A673 (cell line): ENCODE data around the gene CDK5RAP1. TPM values are rescaled to one million over a fixed set of nuclear protein-coding genes. Genes with fewer than 3 reads are reported as not detected.

ENCODE experiments used
- BruUV-seq: library from RNA; stranded (reverse); fragments of 400-500 nt; replicated peaks from 2 replicates; lab custom pipeline; 2021; lab: Mats Ljungman, UMichigan
- CTCF ChIA-PET: fragments of 300-600 bp; sonication (Branson Sonifier 250); formaldehyde crosslinking; loops from one replicate; lab custom pipeline; 2022; ENCODE audit warnings: antibody characterized with exemption; lab: Charles Lee
- POLR2A ChIA-PET: fragments of 300-600 bp; sonication (Branson Sonifier 250); formaldehyde crosslinking; loops from one replicate; lab custom pipeline; 2022; ENCODE audit warnings: antibody characterized with exemption; ENCODE audit not compliant: low non-redundant PET; lab: Charles Lee
- DNase-seq: peaks from one replicate; pipeline ENCODE4 v3.0.0-alpha.2; 2015; ENCODE audit warnings: low spot score
- H3K27ac ChIP-seq: fragments of 200-600 bp; sonication (generic); 2 replicates; pipeline ENCODE4 v1.5.1; 2016; ENCODE audit warnings: mixed run types, low read depth, mild to moderate bottlenecking, mixed read lengths, antibody characterized with exemption, low read length; ENCODE audit not compliant: poor library complexity, severe bottlenecking
- H3K27me3 ChIP-seq: fragments of 200-600 bp; sonication (generic); replicated peaks from 2 replicates; pipeline ENCODE4 v1.6.1; 2017; ENCODE audit warnings: mixed run types, low read depth, mild to moderate bottlenecking, mixed read lengths, antibody characterized with exemption, low read length; ENCODE audit not compliant: insufficient read depth, poor library complexity
- H3K36me3 ChIP-seq: fragments of 200-600 bp; sonication (generic); 2 replicates; pipeline ENCODE4 v1.6.1; 2016; ENCODE audit warnings: mixed run types, mild to moderate bottlenecking, mixed read lengths, antibody characterized with exemption, low read length; ENCODE audit not compliant: insufficient read depth, poor library complexity, severe bottlenecking
- H3K4me1 ChIP-seq: fragments of 200-600 bp; sonication (generic); 2 replicates; pipeline ENCODE4 v1.6.1; 2017; ENCODE audit warnings: mixed run types, mild to moderate bottlenecking, mixed read lengths, antibody characterized with exemption, low read length; ENCODE audit not compliant: insufficient read depth, poor library complexity, severe bottlenecking
- H3K4me3 ChIP-seq: fragments of 200-600 bp; sonication (generic); 2 replicates; pipeline ENCODE4 v1.5.1; 2016; ENCODE audit warnings: low read depth, mixed run types, mild to moderate bottlenecking, mixed read lengths, low read length; ENCODE audit not compliant: poor library complexity, severe bottlenecking
- H3K9me3 ChIP-seq: fragments of 200-600 bp; sonication (generic); 2 replicates; pipeline ENCODE4 v1.6.1; 2016; ENCODE audit warnings: mixed run types, low read depth, mild to moderate bottlenecking, mixed read lengths, antibody characterized with exemption, low read length; ENCODE audit not compliant: poor library complexity, severe bottlenecking
- CTCF ChIP-seq: fragments of 300-800, 200-600 bp; sonication (generic); conservative IDR thresholded peaks from 2 replicates; pipeline ENCODE4 v1.5.1; 2017; ENCODE audit warnings: low read depth, mild to moderate bottlenecking, antibody characterized with exemption, low read length, moderate library complexity, mixed read lengths
- EZH2 ChIP-seq: fragments of 200-600 bp; sonication (generic); IDR thresholded peaks from 2 replicates; pipeline ENCODE4 v1.6.1; 2017; ENCODE audit warnings: borderline replicate concordance, low read depth, mild to moderate bottlenecking, mixed read lengths, antibody characterized with exemption, low read length; ENCODE audit not compliant: poor library complexity, severe bottlenecking
- intact Hi-C: fragments of 100-400 bp; cut with micrococcal nuclease; formaldehyde crosslinking; loops from one replicate; pipeline ENCODE4 v1.10.0; 2022; ENCODE audit not compliant: unreplicated experiment
- total RNA-seq: library from RNA; stranded (reverse); gene quantifications from 2 replicates; pipeline ENCODE4 v1.2.3, GENCODE V29; 2021

The CDK5RAP1 gene
- total RNA-seq, 1 experiment from 2014 or later = 52.7 TPM

GRCh38 chr20:33408313-33408712 is 7.0 kb upstream of the CDK5RAP1 start:
- intact Hi-C loops = no loop called here
- Histone ChIP-seq H3K9me3 (no peaks in the 10 kb centered on the region), H3K27me3 (no peaks in the 10 kb centered on the region), H3K27ac (no peak overlapping the region), H3K36me3 (no peaks in the 10 kb centered on the region), H3K4me1 (no peaks in the 10 kb centered on the region), H3K4me3 (no peak overlapping the region)
- TF ChIP-seq EZH2 (no peak), CTCF (no peak)
- no peak for DNase-seq
- ChIA-PET CTCF (no interaction called here), POLR2A (no interaction called here)
- no TSS peak for BruUV-seq

GRCh38 chr20:33407796-33408195 is 6.5 kb upstream of the CDK5RAP1 start:
- intact Hi-C loops = no loop called here
- Histone ChIP-seq H3K27me3 (no peaks in the 10 kb centered on the region), H3K4me3 (no peak overlapping the region), H3K9me3 (no peaks in the 10 kb centered on the region), H3K36me3 (no peaks in the 10 kb centered on the region), H3K27ac (no peak overlapping the region), H3K4me1 (no peaks in the 10 kb centered on the region)
- BruUV-seq = no TSS peak
- no peak for DNase-seq
- TF ChIP-seq EZH2 (no peak), CTCF (no peak)
- POLR2A ChIA-PET = no interaction called here
- CTCF ChIA-PET = no interaction called here

- TF ChIP-seq CTCF = no peak
- no peak for TF ChIP-seq EZH2
- intact Hi-C loops = no loop called here
- CTCF ChIA-PET = no interaction called here
- Histone ChIP-seq H3K27ac (no peak overlapping the region), H3K4me1 (no peaks in the 10 kb centered on the region), H3K9me3 (no peaks in the 10 kb centered on the region), H3K4me3 (no peak overlapping the region), H3K36me3 (no peaks in the 10 kb centered on the region), H3K27me3 (no peaks in the 10 kb centered on the region)
- no TSS peak for BruUV-seq
- POLR2A ChIA-PET = no interaction called here
- no peak for DNase-seq
Measured at GRCh38 chr20:33407251-33407650, 5.9 kb upstream of the CDK5RAP1 start.
